ENCODE measurements around the gene GLCCI1.
A peak's percentile ranks its signal among the peaks of the same experiment; 100 is the strongest.
"Not testable (repeated sequence)": the region's sequence is repeated elsewhere in the genome, so short reads cannot be mapped to it uniquely, and the experiment has no call there.

GLCCI1 gene

DNA sequence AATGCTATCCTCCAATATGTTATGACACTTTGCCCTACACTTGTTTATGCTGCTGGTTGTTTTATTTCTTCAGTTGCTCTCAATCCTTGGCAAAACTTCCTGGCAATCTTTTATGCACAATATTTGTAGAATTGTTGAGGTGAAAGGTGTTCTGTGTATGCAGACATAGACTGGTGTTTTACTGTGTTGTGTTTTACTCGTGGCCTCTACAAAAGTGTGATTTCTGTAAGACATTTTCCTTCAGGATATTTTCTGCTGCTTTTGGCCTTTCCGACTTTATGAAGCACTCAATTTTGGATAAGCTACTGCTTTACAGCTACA lies 21.8 kb downstream of the GLCCI1 start:
- no peak for DNase-seq

DNA sequence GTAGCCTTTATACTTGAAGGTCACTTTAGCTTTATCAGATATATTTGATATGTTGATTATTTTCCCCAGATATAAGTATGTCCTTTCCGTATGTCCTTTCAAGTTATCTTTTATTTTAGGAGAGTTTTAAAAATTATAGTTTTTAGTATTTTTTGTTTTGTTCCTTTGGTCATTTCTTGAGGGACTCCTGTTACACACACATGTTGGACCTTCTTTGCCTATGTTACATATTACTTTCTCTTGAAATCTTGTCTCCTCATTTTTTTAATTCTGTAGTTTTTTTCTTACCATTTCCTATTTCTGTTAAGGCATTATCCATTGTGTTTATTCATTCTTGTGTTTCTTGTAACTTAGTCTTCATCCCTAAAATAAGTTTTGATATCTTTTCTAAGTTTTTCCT lies 23.9 kb downstream of the GLCCI1 start:
- peak; percentile 39 for DNase-seq

DNA sequence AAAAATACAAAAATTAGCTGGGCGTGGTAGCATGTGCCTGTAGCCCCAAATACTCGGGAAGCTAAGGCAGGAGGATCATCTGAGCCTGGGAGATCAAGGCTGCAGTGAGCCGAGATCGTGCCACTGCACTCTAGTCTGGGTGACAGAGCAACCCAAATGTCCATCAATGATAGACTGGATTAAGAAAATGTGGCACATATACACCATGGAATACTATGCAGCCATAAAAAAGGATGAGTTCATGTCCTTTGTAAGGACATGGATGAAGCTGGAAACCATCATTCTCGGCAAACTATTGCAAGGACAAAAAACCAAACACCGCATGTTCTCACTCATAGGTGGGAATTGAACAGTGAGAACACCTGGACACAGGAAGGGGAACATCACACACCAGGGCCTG lies 26.8 kb downstream of the GLCCI1 start:
- DNase-seq = not testable (repeated sequence)

DNA sequence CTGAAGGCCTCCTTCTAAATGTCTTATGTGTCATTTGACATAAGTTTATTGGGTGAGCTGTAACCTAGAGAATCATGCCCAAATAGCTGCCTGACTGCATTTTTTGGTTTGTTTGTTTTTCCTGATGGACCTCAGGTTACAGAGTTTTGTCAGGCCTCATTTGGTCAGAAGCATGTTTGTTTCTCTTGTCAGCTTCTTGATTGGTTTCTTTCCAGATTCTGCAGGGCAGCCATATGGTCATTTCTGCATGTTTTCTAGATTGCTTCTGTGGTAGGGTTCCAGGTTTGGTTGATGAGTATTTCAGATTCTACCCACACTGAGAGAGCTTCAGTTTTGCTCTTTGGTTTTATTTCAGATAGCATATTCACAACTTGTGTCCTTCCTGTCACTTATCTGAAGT lies 28.0 kb downstream of the GLCCI1 start:
- DNase-seq = no peak

DNA sequence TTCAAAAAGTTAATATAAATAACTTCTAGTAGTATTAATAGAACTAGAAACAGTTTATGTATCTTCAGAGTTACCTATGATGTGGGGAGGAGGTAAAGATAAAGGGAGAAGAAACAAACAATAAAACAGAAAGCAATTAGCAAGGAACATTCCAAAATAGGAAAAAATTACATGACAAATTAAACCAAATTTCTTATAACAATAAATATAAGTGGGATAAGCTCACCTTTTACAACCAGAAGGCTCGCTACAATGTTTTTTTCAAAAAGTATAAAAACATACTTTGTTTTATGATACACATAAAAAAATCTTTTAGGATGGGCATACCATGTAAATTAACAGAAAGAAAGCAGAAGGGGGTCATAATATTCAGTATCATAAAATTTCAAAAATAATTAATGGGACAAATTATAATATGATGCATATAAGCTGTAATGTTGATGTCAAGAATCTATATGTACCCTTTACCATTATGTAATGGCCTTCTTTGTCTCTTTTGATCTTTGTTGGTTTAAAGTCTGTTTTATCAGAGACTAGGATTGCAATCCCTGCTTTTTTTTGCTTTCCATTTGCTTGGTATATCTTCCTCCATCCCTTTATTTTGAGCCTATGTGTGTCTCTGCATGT lies 31.8 kb downstream of the GLCCI1 start:
- DNase-seq = no peak

DNA sequence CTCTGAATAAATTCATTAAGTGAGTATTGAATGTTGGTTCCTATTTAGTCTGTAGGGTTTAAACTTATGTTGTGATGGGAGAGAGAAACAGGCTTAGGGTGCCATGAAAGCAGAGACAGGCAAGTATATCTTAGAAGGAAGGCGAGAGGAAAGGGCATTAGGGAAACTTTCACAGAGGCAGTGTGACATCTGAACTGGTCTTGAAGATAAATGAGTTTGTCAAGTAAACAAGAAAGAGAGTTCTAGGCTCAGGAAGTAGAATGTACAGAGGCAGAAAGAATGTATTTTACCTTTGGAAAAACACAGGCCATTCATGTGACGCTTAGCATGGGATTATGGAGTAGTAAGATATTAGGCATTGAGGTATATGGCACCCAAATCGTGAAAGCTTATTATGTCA lies 34.5 kb downstream of the GLCCI1 start:
- no peak for DNase-seq

DNA sequence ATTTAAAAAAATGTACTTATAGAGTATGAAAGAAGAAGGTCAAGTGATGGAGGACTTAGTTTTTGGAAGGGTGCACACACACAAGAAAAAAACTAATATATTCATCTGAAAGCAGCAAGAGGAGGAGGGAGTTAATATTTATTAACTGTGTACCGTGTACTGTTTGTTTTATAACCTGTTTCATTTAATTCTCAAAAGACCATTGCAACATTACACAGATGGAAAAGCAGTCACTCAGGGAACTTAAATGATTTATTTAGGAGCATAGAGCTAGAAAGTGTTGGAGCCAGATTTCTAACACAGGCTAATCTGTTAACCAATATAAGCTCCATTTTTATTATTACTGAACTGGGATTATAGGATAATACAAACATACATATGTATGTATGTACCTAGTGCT lies 36.7 kb downstream of the GLCCI1 start:
- DNase-seq = no peak

DNA sequence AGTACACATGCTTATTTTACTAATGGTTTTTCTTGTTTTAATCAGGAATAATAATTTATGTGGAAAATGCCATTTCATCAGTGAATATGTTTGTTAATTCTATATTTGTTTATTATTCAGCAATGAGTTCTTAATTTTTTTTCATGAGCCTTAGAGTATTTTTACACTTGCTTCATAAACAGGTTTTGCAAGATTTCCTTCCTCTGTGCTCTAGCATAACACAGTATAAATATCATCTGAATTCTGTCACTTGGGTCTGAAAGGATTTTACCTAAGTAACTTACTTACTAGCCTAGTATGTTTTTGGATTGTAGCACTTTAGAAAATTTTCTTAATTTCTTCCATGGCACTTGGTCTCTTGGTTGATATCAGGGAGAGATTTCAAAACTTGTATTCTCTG lies 45.8 kb downstream of the GLCCI1 start:
- DNase-seq = no peak

DNA sequence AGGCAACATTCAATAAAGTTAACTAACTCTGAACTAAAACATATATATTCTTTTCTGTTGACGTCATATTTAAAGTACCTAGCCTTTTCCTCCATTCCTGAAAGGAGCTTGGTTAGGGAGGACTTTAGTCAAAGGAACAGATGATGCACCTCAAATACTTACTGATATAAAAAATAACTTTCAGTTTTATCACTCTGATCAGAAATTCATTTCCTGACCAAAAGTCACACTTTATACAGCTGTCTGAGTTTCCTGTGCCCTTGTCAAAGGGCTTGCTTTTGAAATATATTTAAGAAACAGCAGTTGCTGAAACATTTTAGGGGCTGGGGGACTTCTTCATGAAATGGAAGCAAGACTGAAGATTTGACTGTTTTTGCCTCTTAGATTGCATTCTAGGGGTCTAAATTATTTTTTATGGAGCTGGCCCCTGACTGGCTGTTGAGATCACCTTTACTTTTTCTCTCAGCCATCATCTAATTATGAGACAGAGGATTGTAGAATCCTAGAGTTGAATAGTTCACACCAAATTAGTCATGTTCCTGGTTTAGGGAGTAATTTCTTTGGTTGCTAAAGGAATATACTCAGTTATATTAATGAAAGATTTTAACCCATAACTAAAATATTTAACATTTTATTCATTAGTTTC lies 46.6 kb downstream of the GLCCI1 start:
- no peak for DNase-seq

DNA sequence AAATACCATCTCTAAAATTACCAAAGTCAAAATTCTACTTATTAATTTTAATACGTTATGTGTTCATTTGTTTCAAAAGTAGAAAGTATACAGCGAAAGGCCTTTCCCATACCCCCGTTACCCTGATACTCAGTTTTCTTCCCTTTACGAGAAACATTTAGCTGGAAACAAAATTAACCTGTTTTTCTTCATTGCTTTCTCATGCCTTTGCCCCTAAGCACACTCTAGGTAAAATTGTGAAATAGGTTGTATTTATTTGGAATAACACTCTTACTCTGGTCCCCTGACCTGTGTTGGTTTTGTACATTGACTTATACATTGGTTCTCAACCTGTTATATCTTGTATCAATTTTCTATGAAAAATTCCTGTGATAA lies 47.1 kb downstream of the GLCCI1 start:
- DNase-seq = no peak

DNA sequence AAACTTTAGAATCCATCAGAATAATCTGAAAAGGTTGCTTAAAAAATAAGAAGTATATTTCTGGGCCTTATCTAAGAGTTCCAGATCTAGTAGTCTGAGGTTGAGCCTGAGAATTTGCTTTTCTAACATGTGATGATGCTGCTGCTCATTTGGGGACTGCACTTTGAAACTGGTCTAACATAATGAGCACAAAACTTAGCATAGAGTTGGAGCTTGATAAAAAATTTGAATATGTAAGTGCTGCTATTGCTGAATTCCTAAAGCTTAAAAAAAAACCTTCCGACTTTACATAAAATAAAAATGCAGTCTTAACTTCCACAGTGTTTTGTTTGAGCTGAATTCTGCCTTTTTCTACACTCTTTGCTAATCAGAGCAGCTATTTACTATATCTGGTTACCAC lies 48.8 kb downstream of the GLCCI1 start:
- no peak for DNase-seq

DNA sequence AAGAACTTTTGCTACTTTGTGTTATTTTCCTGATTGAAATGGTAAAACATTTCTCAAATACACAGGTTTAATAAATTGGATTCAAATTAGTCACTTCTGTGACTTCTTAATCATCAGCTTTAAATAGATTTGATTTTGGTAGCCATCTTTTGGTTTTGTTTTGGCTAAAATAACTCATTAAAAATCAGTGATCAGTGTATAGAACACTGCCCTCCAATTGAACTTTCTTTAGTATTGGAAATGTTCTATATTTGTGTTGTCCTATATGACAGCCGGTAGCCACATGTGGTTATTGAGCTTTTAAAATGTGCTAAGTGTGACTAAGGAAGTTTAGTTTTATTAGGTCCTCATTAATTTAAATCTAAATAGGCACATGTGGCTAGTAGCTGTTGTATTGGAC lies 50.4 kb downstream of the GLCCI1 start:
- no peak for DNase-seq

DNA sequence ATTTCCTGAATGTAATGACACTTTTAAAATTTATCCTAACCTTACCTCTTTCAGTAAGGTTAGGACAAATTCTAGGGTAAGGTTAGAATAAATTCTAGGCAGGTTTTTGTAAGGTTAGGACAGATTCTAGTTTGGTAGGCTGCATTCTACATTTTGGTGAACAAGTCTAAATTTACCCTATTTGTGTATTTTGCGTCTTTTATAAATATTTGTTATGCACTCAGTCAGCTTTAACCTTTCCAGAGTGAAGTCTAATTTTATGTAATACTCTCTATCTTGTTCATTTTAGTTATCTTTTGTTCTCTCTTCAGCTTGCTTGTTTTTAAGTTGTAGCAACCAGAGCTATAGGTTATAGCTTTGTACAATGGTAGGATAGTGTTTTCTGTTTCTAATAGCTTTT lies 54.0 kb downstream of the GLCCI1 start:
- DNase-seq = no peak

DNA sequence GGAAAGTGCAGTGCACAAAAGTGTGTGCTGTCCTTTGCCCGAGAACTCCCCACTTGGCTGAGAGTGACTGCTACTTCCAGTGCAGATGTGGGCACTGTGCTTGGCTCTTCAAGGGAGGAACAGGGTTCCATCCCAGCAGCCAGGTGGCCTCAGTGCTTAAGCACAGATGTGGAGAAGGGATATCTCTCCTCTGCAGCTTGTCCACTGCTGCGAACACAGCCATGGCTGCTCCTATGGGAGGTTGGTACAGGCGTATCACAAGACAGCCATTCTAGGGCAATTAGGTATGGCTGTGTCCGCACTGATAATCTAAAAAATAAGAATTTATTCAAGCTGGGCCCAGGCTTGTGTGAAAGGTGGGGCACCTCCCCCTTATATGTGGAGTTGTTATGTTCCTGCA lies 66.6 kb downstream of the GLCCI1 start:
- no peak for DNase-seq

DNA sequence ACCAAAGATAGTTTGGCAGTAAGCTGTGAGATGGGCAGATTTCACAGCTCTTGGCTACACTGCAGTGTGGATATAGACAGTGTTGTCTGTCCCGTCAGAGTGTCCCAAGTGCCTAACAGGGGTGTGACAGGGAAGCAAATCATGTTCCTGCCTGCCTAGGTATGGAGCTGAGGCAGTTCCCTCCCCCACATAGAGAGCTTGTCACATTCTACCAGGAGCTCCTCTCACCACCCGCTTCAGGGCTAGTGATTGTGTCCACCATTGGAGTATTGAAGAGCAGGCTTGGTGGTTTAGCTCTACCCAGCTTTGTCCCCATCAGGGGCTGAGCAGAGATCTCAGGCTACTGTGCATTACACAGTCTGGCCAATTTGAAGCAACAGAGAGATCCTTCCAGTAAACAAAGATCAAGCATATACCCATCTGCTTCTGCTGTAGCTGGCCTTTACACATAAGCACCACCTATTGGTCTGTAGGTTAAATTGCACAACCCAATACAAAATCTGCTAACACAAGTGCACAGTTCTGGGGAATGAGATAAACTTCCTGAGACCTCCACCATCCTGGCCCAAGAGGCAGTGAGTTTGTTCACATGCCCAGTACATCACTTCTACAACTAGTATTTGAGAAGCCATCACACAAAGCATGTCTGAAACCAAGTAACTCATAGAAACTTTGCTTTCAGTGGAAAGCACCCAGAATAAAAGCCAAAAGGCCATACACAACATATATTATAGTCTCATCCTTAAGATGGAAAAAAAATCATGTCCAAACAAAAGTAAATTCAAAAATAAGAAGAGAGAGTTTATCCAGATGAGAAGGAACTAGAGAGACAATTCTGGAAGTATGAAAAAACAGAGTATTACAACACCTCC lies 67.3 kb downstream of the GLCCI1 start:
- no peak for DNase-seq

DNA sequence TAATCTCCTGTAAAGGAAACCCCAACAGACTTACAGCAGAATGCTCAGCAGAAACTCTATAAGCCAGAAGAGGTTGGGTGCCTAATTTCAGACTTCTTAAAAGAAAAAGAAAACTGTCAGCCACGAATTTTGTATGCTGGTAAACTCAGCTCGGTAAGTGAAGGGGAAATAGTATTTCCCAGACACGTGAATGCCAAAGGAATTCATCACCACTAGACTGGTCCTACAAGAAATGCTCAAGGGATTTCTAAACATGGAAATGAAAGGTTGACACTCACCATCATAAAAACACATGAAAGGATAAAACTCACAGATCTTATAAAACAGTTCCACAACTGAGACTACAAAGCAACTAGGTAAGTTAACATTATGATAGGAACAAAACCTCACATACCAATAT lies 68.6 kb downstream of the GLCCI1 start:
- DNase-seq = no peak

DNA sequence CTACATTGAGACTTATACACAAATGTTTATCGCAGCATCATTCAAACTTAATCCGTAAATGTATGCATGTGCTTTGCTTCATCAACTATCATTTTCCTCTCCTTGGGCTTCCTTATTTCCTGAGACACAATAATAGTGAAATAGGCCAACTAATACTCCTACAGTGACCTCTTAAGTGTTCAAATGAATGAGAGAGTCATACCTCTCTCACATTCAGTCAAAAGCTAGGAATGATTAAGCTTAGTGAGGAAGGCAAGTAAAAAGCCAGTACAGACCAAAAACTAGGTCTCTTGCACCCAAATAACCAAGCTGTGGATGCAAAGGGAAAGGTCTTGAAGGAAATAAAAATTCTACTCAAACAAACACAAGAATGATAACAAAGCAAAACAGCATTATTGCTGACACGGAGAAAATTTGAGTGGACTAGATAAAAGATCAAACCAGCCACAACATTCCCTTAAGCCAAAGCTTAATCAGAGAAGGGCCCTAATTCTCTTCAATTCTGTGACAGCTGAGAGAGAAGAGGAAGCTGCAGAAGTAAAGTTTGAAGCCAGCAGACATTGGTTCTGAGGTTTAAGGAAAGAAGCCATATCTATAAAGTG lies 72.3 kb downstream of the GLCCI1 start:
- no peak for DNase-seq

DNA sequence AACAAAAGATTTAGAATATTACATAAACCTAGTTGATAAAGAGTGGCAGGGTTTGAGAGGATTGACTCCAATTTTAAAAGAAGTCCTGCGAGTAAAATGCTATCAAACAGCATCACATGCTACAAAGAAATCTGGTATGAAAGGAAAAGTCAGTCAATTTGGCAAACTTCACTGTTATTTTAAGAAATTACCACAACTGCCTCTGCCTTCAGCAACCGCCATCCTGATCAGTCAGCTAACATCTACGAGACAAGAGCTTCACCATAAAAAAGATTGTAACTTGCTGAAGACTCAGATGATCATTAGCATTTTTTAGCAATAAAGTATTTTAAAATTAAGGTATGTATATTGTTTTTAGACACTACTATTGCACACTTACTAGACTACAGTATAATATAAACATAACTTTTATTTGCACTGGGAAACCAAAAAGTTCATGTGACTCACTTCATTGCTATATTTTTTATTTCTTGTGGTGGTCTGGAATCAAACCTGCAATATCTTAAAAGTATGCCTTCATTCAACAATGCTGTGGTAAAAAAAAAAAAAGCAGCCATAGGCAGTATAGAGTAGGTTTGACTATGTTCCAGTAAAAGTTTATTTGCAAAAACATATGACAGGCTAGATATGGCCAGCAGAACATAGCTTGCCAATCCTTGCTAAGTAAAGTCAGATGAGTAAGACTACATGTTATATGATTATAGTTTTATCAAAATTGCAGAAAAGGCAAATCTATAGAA lies 74.4 kb downstream of the GLCCI1 start:
- DNase-seq = no peak

DNA sequence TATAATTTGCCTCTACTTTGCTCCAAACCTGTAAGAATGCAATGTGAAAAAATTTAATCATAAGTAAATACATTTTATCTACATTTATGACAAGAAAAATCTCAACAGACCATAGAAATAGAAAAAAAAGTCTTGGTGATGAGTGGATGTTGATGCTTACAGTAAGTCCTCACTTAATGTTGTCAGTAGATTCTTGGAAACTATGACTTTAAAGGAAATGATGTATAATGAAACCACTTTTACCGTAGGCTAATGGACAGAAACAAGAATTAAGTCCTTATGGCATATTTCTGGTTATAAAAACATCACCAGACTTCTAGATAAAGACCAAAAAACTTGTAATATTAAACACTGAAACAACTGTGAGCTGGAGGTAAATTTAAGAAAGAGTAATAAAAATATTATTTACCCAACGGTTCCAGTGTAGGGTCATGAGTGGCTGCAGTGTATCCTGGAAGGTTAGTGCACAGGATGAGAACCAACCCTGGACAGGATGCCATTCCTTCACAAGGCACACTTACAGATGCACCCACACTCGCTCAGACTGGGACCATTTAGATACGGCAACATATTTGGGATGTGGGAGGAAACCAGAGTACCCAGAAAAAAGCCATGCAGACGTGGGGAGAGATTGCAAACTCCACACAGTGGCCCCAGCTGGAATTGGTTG lies 76.3 kb downstream of the GLCCI1 start:
- no peak for DNase-seq

DNA sequence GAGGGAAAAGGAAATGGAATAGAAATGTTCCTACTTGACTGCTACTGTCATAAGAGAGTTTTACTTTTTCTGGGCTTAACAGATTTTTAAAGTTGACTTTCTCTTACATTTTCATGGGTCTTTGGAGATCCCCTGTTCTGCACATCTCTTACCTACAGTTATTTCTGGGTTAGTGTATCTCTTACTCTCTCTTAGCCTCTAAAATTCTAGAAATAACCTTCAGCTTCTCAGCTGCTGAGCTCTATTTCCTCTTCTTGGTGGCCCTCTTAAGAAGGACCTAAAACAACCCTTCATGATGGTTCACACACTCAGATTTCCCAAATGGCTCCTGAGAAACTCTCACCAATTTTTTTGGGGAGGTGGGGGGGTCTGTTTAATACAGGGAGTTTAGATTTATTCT lies 79.5 kb downstream of the GLCCI1 start:
- not testable (repeated sequence) for DNase-seq

DNA sequence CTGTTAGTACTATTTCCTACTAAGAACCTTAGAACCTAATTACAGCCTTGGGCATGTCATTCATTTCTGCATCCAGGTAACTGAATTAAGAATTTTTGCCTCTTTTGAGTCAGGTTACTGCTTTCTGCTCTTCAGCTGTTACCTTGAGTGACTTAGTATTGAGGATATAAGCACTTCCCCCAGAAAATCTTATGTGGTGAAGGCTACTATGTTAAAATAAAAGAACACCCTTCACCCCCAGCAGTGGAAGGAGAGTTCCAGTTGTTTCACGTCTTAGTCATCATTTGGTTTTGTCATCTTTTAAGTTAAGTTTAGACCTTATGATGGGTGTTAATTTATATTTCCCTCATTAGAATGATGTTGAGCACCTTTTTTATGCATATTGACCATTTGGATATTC lies 82.8 kb downstream of the GLCCI1 start:
- DNase-seq = no peak

DNA sequence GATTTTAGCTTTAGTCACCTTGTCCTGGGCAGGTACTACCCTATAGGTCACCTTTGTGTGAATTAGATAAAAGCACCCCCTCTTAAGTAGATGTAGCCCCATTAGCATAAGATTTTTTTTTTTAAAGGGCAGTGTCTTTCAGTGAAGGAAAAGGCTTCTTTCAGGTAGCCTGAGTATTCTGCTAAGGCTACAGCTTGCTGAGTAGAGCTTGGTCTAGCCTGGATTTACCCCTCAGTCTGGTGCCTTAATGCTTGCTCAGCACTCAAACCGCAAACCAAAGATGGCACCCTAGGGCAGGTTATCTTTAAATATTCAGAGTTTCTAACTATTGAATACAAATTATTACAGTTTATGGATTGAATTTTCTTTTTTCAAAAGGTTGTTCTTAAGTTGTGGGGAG lies 83.4 kb downstream of the GLCCI1 start:
- DNase-seq = no peak

DNA sequence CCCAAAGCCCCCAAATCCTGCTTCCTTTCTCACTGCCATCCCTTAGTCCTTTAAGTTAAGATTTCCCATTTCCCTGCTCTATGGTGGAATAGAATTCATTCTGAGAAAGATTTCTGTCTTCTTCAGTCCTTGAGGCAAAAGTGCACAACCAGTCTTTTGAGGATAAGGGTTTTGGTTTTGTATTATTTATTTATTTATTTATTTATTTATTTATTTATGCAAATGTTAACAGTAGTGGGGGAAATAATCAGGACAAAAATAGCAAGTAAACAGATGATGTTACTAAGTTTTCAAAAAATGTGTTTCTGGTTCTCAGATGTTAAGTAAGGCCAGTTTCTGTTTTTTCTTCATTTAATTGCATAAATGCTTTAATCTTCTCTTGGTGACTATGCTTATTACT lies 84.2 kb downstream of the GLCCI1 start:
- no peak for DNase-seq
